ENCODE data around the gene DDX4.
"Not testable (repeated sequence)": the region's sequence is repeated elsewhere in the genome, so short reads cannot be mapped to it uniquely, and the experiment has no call there.

DDX4 gene

GRCh38 chr5:55731848-55732247 lies 6.0 kb upstream of the DDX4 start:
- no peak for DNase-seq

GRCh38 chr5:55732585-55732984 lies 5.3 kb upstream of the DDX4 start:
- DNase-seq: no peak

- no peak for DNase-seq
Observed at GRCh38 chr5:55734658-55735057, 3.2 kb upstream of the DDX4 start.

- no peak for DNase-seq
Observed at GRCh38 chr5:55742778-55743177, 4.9 kb downstream of the DDX4 start.

GRCh38 chr5:55747778-55748318 lies 10.0 kb downstream of the DDX4 start:
- DNase-seq: no peak

- DNase-seq: no peak
Observed at GRCh38 chr5:55749387-55749786, 11.5 kb downstream of the DDX4 start.

- no peak for DNase-seq
Observed at GRCh38 chr5:55750063-55750462, 12.2 kb downstream of the DDX4 start.

GRCh38 chr5:55750499-55750898 lies 12.6 kb downstream of the DDX4 start:
- DNase-seq: no peak

- DNase-seq: no peak
Observed at GRCh38 chr5:55758231-55758630, 20.4 kb downstream of the DDX4 start.

GRCh38 chr5:55758714-55759113 lies 20.9 kb downstream of the DDX4 start:
- DNase-seq: no peak

GRCh38 chr5:55761721-55762120 lies 23.9 kb downstream of the DDX4 start:
- not testable (repeated sequence) for DNase-seq

GRCh38 chr5:55763746-55764420 lies 26.0 kb downstream of the DDX4 start:
- no peak for DNase-seq

GRCh38 chr5:55768279-55768678 lies 30.4 kb downstream of the DDX4 start:
- DNase-seq: no peak

- DNase-seq: no peak
Observed at GRCh38 chr5:55771175-55771655, 33.4 kb downstream of the DDX4 start.

- no peak for DNase-seq
Observed at GRCh38 chr5:55773057-55773456, 35.2 kb downstream of the DDX4 start.

- DNase-seq: no peak
Observed at GRCh38 chr5:55777332-55777731, 39.5 kb downstream of the DDX4 start.

- no peak for DNase-seq
Observed at GRCh38 chr5:55800924-55801323, 63.1 kb downstream of the DDX4 start.

GRCh38 chr5:55808814-55809213 lies 71.0 kb downstream of the DDX4 start:
- DNase-seq: not testable (repeated sequence)

GRCh38 chr5:55815939-55816338 lies 78.1 kb downstream of the DDX4 start:
- not testable (repeated sequence) for DNase-seq

- no peak for DNase-seq
Observed at GRCh38 chr5:55816342-55816741, 78.5 kb downstream of the DDX4 start.

GRCh38 chr5:55817030-55817429 lies 79.2 kb downstream of the DDX4 start:
- DNase-seq: no peak

GRCh38 chr5:55820488-55820887 lies 82.6 kb downstream of the DDX4 start:
- no peak for DNase-seq

GRCh38 chr5:55821731-55822512 lies 84.1 kb downstream of the DDX4 start:
- DNase-seq: no peak

GRCh38 chr5:55823151-55823796 lies 85.4 kb downstream of the DDX4 start:
- DNase-seq: no peak
